Measurements from ENCODE around the gene PDRG1.
"Not testable (repeated sequence)": the region's sequence is repeated elsewhere in the genome, so short reads cannot be mapped to it uniquely, and the experiment has no call there.

Gene PDRG1

GRCh38 chr20:31930779-31931178 is 21.1 kb downstream of the PDRG1 start:
- TF ChIP-seq, protein P1, sequence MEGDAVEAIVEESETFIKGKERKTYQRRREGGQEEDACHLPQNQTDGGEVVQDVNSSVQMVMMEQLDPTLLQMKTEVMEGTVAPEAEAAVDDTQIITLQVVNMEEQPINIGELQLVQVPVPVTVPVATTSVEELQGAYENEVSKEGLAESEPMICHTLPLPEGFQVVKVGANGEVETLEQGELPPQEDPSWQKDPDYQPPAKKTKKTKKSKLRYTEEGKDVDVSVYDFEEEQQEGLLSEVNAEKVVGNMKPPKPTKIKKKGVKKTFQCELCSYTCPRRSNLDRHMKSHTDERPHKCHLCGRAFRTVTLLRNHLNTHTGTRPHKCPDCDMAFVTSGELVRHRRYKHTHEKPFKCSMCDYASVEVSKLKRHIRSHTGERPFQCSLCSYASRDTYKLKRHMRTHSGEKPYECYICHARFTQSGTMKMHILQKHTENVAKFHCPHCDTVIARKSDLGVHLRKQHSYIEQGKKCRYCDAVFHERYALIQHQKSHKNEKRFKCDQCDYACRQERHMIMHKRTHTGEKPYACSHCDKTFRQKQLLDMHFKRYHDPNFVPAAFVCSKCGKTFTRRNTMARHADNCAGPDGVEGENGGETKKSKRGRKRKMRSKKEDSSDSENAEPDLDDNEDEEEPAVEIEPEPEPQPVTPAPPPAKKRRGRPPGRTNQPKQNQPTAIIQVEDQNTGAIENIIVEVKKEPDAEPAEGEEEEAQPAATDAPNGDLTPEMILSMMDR (IDR thresholded peaks at IDR 0.05; ENCODE audit: insufficient read depth, low read depth, low read length, missing control alignments) = no peak
- DNase-seq (ENCODE audit: low read depth) = no peak
- H3K4me3 ChIP-seq (ENCODE audit: low read length) = no peak overlapping the region

GRCh38 chr20:31929631-31930030 is 22.2 kb downstream of the PDRG1 start:
- not testable (repeated sequence) for DNase-seq (ENCODE audit: low read depth); H3K4me3 ChIP-seq (ENCODE audit: low read length)

- TF ChIP-seq, protein P1 (IDR thresholded peaks at IDR 0.05; ENCODE audit: insufficient read depth, low read depth, low read length, missing control alignments) = no peak
- no peak overlapping the region for H3K4me3 ChIP-seq (ENCODE audit: low read length)
Measured at GRCh38 chr20:31927627-31928159, 24.2 kb downstream of the PDRG1 start.

DNA sequence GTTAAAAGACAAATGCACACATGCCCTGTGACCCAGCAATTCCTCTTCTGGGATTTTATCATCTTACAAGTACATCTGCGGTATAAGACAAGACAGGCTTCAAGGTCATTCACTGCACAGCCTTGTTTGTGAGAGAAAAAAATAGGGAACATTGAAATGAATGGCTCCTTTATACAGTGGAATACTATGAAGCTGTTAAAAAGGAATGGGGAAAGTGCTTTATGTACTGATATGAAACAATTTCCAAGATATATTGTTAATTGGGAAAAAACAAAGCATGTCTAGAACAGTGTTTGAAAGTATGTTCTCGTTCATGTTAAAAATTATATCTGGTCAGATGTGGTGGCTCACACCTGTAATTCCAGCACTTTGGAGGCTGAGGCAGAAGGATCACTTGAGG is 25.4 kb downstream of the PDRG1 start:
- TF ChIP-seq, protein P1 (IDR thresholded peaks at IDR 0.05; ENCODE audit: insufficient read depth, low read depth, low read length, missing control alignments) = no peak
- no peak for DNase-seq (ENCODE audit: low read depth)
- H3K4me3 ChIP-seq (ENCODE audit: low read length) = no peak overlapping the region

More at GRCh38 chr20:31927627-31928159, 24.2 kb downstream of the PDRG1 start:
- no peak for DNase-seq (ENCODE audit: low read depth)

DNA sequence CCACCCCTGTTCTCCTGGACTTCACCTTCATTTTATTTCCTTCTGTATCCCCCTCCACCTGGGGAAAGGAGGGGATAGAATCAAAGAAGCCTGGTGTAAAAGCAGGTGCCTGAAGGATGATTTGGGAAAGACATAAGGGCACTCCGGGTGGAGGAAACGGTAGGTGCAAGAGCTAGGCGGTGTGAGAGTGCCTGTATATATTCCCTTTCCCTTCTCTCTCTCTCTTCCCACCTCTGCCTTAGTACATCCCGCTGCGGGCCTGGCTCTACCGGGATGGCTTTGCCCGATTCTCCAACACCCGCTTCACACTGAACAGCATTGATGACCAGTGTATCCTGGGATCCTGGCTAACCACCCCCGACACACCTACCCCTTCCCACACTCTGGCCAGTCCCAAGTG is 26.2 kb downstream of the PDRG1 start:
- TF ChIP-seq, protein P1 (IDR thresholded peaks at IDR 0.05; ENCODE audit: insufficient read depth, low read depth, low read length, missing control alignments) = no peak
- no peak for DNase-seq (ENCODE audit: low read depth)
- no peak overlapping the region for H3K4me3 ChIP-seq (ENCODE audit: low read length)

GRCh38 chr20:31924561-31924960 is 27.3 kb downstream of the PDRG1 start:
- DNase-seq (ENCODE audit: low read depth) = no peak
- no peak overlapping the region for H3K4me3 ChIP-seq (ENCODE audit: low read length)
- TF ChIP-seq, protein P1 (IDR thresholded peaks at IDR 0.05; ENCODE audit: insufficient read depth, low read depth, low read length, missing control alignments) = no peak

- no peak for DNase-seq (ENCODE audit: low read depth)
- TF ChIP-seq, protein P1 (IDR thresholded peaks at IDR 0.05; ENCODE audit: insufficient read depth, low read depth, low read length, missing control alignments) = no peak
- H3K4me3 ChIP-seq (ENCODE audit: low read length) = no peak overlapping the region
Measured at GRCh38 chr20:31923388-31924331, 28.2 kb downstream of the PDRG1 start.

Data from epithelial cell of esophagus (primary cell).